ENCODE data around the gene SDE2.
"Not testable (repeated sequence)": the region's sequence is repeated elsewhere in the genome, so short reads cannot be mapped to it uniquely, and the experiment has no call there.

Gene SDE2

DNA sequence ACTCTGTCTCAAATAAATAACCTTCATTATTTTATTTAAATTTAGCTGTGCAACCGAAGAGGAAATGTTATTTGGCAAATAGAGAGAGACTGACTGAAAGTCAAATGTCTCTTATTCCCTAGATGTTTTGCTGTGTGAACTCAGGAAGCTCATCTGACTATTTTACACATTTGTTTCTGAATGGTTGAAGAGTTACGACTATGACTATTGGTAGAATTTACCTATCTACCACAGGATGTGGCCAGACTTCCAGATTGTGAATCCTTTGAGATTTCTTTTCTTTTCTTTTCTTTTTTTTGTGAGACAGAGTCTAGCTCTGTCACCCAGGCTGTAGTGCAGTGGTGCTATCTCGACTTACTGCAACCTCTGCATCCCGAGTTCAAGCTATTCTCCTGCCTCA, 5.3 kb upstream of the SDE2 start:
- no peak for DNase-seq

DNA sequence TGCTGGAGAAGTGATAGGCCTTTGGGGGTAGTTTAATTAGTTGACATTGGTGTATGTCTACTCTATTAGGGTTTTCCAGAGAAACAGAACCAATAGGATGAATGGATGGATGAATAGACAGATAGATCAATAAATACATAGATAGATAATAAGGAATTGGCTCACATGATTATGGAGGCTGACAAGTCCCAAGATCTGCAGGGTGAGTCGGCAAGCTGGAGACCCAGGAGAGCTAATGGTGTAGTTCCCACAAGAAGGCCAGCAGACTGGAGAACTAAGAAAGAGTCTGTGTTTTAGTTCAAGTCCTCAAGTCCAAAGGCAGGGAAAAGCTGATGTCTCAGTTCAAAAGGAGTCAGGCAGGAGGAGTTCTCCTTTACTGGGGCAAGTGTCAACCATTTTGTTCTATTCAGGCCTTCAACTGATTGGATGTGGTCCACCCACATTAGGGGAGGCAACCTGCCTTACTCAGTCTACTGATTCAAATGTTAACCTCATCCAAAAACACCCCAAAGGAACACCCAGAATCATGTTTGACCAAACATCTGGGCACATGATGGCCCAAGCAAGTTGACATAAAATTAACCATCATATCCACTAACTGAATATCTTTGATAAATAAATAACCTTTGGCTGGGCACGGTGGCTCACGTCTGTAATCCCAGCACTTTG, 4.5 kb upstream of the SDE2 start:
- no peak for DNase-seq

GRCh38 chr1:226002667-226003501, 3.7 kb upstream of the SDE2 start:
- peak in 1 of 2 donors; percentile 44 for DNase-seq

DNA sequence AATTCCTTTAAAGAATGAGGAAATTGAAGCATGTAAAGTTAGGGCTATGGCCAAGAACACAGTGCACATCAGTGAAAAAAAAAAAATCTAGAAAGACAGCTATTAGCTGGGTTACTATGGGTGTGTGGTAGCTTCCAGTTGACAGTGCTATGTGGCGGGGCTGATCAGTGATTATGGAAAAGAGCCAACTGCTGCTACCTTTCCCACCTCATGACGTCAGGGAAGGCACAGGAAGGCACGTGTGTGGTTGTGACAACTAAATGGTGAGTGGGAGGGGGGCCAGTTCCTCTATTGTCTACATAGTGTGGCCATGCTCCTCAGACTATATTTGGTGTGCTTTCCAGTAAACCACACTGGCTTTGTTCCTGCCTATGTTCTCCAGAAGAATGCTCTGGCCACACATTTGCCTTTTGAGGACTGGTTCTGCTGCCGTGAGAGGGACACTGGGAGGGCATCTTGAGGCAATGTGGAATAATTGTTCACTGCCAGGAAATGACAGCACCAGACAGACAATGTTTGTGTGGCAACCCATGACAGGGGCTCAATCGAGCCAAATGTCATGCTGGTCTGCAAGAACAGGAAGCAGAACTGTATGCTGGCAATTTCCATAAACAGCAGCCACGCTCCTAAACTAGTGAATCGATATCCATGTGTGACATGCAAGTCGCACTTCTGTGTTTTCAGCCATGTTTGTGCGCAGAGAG, 3.0 kb upstream of the SDE2 start:
- peak; percentile 75 to 90 for DNase-seq

DNA sequence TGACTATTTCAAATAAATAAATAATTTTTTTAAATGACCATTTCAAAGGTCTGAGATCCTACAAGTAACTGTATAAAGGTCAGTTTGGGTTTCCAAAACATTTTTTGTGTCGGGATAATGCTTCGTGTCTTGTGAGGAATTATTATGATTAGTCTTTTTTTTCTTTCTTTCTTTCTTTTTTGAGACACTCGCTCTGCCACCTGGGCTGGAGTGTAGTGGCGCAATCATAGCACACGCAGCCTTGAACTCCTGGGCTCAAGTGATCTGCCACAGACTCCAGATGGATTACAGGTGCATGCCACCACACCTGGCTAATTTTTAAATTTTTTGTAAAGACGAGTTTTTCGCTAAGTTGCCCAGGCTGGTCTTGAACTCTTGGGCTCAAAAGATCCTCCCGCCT, 1.9 kb upstream of the SDE2 start:
- DNase-seq, result no peak

DNA sequence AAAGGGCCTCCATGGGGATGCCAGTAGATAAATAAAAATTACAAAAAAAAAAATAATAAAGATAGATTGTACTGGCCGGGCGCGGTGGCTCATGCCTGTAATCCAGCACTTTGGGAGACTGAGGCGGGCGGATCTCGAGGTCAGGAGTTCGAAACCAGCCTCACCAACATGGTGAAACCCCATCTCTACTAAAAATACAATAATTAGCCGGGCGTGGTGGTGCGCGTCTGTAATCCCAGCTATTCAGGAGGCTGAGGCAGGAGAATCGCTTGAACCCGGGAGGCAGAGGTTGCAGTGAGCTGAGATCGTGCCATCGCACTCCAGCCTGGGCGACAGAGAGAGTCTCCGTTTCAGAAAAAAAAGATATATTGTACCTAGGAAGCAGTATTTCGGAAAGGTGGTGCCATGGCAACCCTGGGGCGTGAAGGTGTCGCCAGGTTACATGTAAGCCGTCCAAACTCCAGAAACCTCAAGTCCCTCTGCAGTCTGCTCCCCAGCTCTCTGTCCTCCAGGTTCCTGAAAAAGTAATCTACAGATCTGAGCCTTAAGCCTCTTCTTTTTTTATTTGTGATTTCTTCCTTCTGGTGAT, 1.4 kb upstream of the SDE2 start:
- DNase-seq, result peak; percentile 25 to 67

- peak; percentile 83 to 86 for DNase-seq
Observed at GRCh38 chr1:225999912-226000337, 782 bp upstream of the SDE2 start.

- DNase-seq, result no peak
Observed at GRCh38 chr1:225998560-225999226, 450 bp downstream of the SDE2 start.

- peak in 1 of 2 donors; percentile 36 for DNase-seq
Observed at GRCh38 chr1:225996946-225997545, 2.1 kb downstream of the SDE2 start.

DNA sequence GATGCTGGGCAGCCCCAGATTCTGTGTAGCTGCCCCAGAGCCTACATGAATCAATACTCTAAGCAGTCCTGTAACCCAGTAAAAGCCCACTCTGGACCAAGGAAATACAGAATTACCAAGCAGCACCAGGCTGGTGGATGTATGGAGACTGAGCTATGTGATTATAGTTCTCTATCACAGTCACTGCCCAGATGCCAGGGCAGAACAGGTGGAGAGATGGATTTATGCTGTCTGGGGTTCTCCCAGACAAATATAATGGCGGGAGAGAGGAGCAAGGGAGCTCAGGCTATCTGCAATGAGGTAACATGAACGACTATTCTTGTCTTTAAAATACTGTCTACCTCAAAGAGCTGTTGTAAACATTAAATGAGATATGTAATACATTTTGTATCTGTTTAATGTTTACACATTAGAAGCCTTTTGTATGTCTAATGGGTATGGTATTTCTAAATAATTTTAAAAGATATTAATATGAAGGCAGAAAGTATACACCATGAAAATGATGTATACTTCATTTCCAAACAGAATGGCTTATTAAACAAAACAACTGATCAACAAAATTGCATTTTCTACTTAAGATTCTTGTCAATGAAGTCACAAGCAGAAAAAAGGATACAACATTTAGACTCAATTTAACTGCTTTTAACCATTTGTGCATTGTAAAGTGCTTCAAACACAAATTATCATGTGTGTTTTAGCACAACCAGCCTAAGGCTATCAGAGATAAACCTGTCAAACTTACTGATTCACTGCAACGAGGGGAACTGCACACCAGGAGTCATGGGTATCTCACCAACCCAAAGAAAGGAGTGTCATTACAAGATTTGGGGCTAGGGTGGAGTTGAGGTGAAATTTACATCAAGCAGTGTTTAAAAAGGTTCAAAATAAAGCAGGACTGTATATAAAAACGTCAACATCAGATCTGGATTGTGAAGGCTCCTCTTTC, 3.0 kb downstream of the SDE2 start:
- DNase-seq, result no peak

- peak in 1 of 2 donors; percentile 54 for DNase-seq
Observed at GRCh38 chr1:225990705-225991464, 8.3 kb downstream of the SDE2 start.

DNA sequence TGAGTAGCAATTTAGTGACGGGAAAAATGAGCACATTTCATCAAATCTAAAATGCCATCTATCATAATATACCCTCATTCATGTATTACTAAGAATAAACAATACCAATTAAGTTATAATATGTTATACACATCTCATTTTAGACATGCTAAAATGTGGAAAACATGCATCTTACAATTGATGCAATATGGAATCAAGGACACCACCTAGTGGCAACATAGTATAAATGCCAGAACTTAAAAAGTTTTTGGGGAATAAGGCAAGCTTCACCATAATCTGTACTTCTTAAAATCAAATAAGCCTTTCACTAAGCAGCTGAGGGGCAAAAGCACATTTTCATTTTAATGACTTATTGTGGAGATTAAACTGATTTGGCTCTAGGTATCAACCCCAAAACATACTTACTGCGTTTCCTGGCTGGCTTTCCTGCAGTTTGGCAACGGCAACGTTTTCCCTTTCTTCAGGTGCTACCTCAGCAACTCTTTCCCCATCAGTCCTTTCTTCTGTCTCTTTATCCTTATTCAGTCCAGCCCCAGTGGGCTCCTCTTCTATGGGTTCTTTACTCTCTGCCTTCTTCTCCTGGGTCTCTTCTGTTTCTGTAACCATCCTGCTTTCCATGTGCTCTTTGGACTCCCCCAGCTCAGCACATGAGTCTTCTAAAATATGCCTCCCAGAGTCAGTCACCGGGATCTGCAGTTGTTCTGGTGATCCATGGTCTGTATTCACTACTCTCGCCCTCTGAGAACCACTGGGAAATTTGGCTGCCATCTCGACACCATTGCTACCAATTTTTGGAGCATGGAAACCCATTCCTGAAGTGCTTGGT, 11.4 kb downstream of the SDE2 start:
- DNase-seq, result peak in 1 of 2 donors; percentile 65

- DNase-seq, result no peak
Observed at GRCh38 chr1:225981714-225982113, 17.4 kb downstream of the SDE2 start.

DNA sequence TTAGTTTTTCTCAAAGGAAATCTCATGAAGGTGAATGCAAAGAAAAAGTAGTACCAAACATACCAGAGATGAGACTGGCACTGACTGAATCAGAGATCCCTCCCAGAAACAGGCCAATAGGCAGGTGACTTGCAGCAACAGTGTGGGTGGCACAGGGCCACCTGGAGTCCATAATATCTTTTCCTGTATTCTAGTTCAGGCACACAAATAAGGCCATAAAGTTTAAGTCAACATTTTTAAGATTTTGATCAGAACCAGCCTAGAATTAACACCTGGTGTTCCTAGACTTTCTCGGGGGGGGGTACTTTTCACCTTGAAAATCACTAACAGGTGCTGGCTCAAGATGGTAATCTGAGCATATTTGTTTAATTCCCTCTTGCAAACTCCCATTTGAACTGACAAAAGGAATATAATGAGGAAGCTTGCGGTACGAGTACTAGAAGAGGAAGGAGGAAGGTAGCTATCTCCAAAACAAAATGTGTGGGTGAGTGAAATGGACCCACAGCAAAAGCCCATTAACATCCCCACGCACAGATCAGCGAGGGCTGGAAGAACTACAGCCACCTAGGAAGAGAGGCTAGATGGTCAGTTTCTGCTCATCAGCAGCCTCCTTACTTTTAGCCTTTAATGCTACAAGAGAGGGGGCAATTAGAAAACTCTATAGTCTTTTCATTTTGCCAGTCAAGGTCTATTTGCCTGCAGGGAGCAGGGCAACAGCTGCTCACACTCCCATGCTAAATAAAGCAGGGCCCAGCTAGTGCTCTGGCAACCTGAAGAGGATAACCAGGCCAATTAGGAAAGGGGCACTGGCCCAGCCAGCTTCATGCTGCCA, 18.9 kb downstream of the SDE2 start:
- DNase-seq, result no peak

GRCh38 chr1:225979421-225979820, 19.7 kb downstream of the SDE2 start:
- no peak for DNase-seq

GRCh38 chr1:225977937-225978748, 21.0 kb downstream of the SDE2 start:
- peak in 1 of 2 donors; percentile 44 for DNase-seq

DNA sequence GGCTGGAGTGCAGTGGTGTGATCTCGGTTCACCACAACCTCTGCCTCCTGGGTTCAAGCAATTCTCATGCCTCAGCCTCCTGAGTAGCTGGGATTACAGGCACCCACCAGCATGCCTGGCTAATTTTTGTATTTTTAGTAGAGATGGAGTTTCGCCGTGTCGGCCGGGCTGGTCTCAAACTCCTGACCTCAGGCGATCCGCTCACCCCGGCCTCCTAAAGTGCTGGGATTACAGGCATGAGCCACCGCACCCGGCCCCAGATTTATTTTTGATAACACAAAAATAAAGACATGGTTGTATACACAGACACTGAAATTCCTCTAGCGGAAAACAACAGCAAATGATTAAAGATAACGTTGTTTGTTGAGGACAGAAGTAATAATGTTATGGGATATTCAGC, 24.0 kb downstream of the SDE2 start:
- not testable (repeated sequence) for DNase-seq

Measured in CD4-positive, alpha-beta T cell treated with Interleukin-4 for 1 hour (primary cell).